HepG2 (cell line): ENCODE data around the gene ZMYND8. TPM values are rescaled to one million over a fixed set of nuclear protein-coding genes. Genes with fewer than 3 reads are reported as not detected.

Experiments used
- ATAC-seq: fragments of 200-7000 bp; cut with Tn5 transposase; 3 replicates; pipeline ENCODE4 v1.9.1; 2020; ENCODE audit warnings: mild to moderate bottlenecking, moderate library complexity
- BruUV-seq: library from RNA; stranded (reverse); fragments of 400-500 nt; replicated peaks from 2 replicates; lab custom pipeline; 2021; lab: Mats Ljungman, UMichigan
- CTCF ChIA-PET: fragments of 300-600 bp; formaldehyde crosslinking; extraction: SDS; loops from one replicate; lab custom pipeline; 2021; ENCODE audit warnings: low total read pairs, inconsistent platforms, low intra/inter-chr PET ratio; lab: Yijun Ruan, JAX
- POLR2A ChIA-PET: fragments of 350-600 bp; sonication (Branson Sonifier 250); formaldehyde crosslinking; loops from one replicate; lab custom pipeline; 2020; ENCODE audit warnings: antibody characterized with exemption, inconsistent platforms; lab: Yijun Ruan, JAX
- DNase-seq: peaks from one replicate; pipeline ENCODE4 v3.0.0-alpha.2; 2015; ENCODE audit warnings: low spot score
- FAIRE-seq: peaks from 3 replicates; lab custom pipeline; 2011; peaks lifted over from hg19 to GRCh38; lab: Jason Lieb, UNC
- H2AFZ ChIP-seq: one replicate; pipeline ENCODE4 v1.6.1; 2011; ENCODE audit warnings: low read length, inconsistent platforms
- H3K27ac ChIP-seq: fragments of 300-600 bp; 3 replicates; pipeline ENCODE4 v1.8.0; 2011; ENCODE audit warnings: mixed run types, mild to moderate bottlenecking, mixed read lengths, low read length, inconsistent platforms; ENCODE audit not compliant: insufficient read depth; ENCODE audit errors: extremely low read length
- H3K27me3 ChIP-seq, 2 experiments: fragments of 200-600 bp in 1 of 2; 2 replicates in 1 of 2; 3 replicates in 1 of 2; pipeline versions ENCODE4 v1.6.0 to v1.8.0; 2011; ENCODE audit warnings: low read length in 2 of 2, mild to moderate bottlenecking in 2 of 2, moderate library complexity in 2 of 2, inconsistent platforms in 1 of 2; ENCODE audit not compliant: insufficient read depth in 2 of 2, control insufficient read depth in 1 of 2
- H3K36me3 ChIP-seq, 2 experiments: fragments of 200-600 bp in 1 of 2; replicated peaks in 1 of 2; 2 replicates in 1 of 2; 3 replicates in 1 of 2; pipeline versions ENCODE4 v1.5.1 to v1.8.0; 2011; ENCODE audit warnings: low read length in 2 of 2, inconsistent platforms in 1 of 2; ENCODE audit not compliant: insufficient read depth in 2 of 2, control insufficient read depth in 1 of 2
- H3K4me1 ChIP-seq: 2 replicates; pipeline ENCODE4 v1.5.1; 2012; ENCODE audit warnings: low read length, inconsistent platforms; ENCODE audit not compliant: insufficient read depth
- H3K4me2 ChIP-seq: 2 replicates; pipeline ENCODE4 v1.6.0; 2011; ENCODE audit warnings: low read depth, low read length, inconsistent platforms
- H3K4me3 ChIP-seq, 3 experiments: fragments of 200-600 bp in 1 of 3; sonication (generic), shearing (Covaris generic) in 1 of 3; replicated peaks in 1 of 3; 2 replicates each; pipeline ENCODE4 v1.5.1; 2011 to 2016; ENCODE audit warnings: low read length in 3 of 3, inconsistent platforms in 2 of 3, low read depth in 2 of 3, mild to moderate bottlenecking in 2 of 3, control low read depth in 1 of 3, mixed read lengths in 1 of 3; ENCODE audit not compliant: insufficient read depth in 1 of 3
- H3K79me2 ChIP-seq: one replicate; pipeline ENCODE4 v1.6.1; 2011; ENCODE audit warnings: low read length, inconsistent platforms; ENCODE audit not compliant: insufficient read depth
- H3K9ac ChIP-seq: 2 replicates; pipeline ENCODE4 v1.6.0; 2011; ENCODE audit warnings: mild to moderate bottlenecking, low read depth, low read length, inconsistent platforms; ENCODE audit not compliant: insufficient read depth
- H3K9me3 ChIP-seq: 2 replicates; pipeline ENCODE4 v1.5.1; 2012; ENCODE audit warnings: mild to moderate bottlenecking, low read length
- H4K20me1 ChIP-seq: 2 replicates; pipeline ENCODE4 v1.6.0; 2011; ENCODE audit warnings: inconsistent platforms, mild to moderate bottlenecking, low read length, moderate library complexity; ENCODE audit not compliant: insufficient read depth
- AHR ChIP-seq: IDR thresholded peaks from 2 replicates; pipeline ENCODE4 v1.6.1; 2018; ENCODE audit warnings: missing genetic modification reagents, missing compliant biosample characterization
- CC2D1A ChIP-seq: sonication (generic); formaldehyde crosslinking; IDR thresholded peaks from 2 replicates; pipeline ENCODE4 v1.8.1; 2023; ENCODE audit warnings: mild to moderate bottlenecking, missing genetic modification reagents
- JUN ChIP-seq: sonication (generic); formaldehyde crosslinking; IDR thresholded peaks from 2 replicates; pipeline ENCODE4 v1.4.0; 2020; ENCODE audit warnings: mild to moderate bottlenecking, missing genetic modification reagents
- JUND ChIP-seq: sonication (generic); formaldehyde crosslinking; IDR thresholded peaks from 2 replicates; pipeline ENCODE4 v1.8.0; 2022; ENCODE audit warnings: mild to moderate bottlenecking, missing genetic modification reagents
- MTF1 ChIP-seq: sonication (generic); formaldehyde crosslinking; IDR thresholded peaks from 2 replicates; pipeline ENCODE4 v1.5.0; 2020; ENCODE audit warnings: missing genetic modification reagents
- SUZ12 ChIP-seq: fragments of 150-350 bp; IDR thresholded peaks from 2 replicates; pipeline ENCODE4 v1.6.1; 2014; ENCODE audit warnings: low read depth, low read length
- TARDBP ChIP-seq: sonication (generic); formaldehyde crosslinking; IDR thresholded peaks from 2 replicates; pipeline ENCODE4 v1.8.0; 2022; ENCODE audit warnings: mild to moderate bottlenecking, missing genetic modification reagents
- ZC3H13 ChIP-seq: sonication (generic); formaldehyde crosslinking; IDR thresholded peaks from 2 replicates; pipeline ENCODE4 v1.8.1; 2023; ENCODE audit warnings: mild to moderate bottlenecking, missing genetic modification reagents, moderate library complexity
- ZKSCAN1 ChIP-seq: fragments of 150-350 bp; IDR thresholded peaks from 2 replicates; pipeline ENCODE4 v1.6.1; 2014; ENCODE audit warnings: low read length
- ZNF333 ChIP-seq: sonication (generic); formaldehyde crosslinking; IDR thresholded peaks from 2 replicates; pipeline ENCODE4 v1.4.0; 2020; ENCODE audit warnings: mild to moderate bottlenecking, missing genetic modification reagents, borderline replicate concordance
- ZNF558 ChIP-seq: sonication (generic); formaldehyde crosslinking; IDR thresholded peaks from 2 replicates; pipeline ENCODE4 v1.9.0; 2022; ENCODE audit warnings: mild to moderate bottlenecking, missing genetic modification reagents, borderline replicate concordance
- ZNF564 ChIP-seq: sonication (generic); formaldehyde crosslinking; IDR thresholded peaks from 2 replicates; pipeline ENCODE4 v1.8.1; 2023; ENCODE audit warnings: mild to moderate bottlenecking, missing genetic modification reagents
- ZNF616 ChIP-seq: sonication (generic); formaldehyde crosslinking; IDR thresholded peaks from 2 replicates; pipeline ENCODE4 v1.5.0; 2020; ENCODE audit warnings: low read depth, mild to moderate bottlenecking, missing genetic modification reagents
- ZSCAN31 ChIP-seq: sonication (generic); formaldehyde crosslinking; IDR thresholded peaks from 2 replicates; pipeline ENCODE4 v1.5.0; 2020; ENCODE audit warnings: low read depth, mild to moderate bottlenecking, missing genetic modification reagents
- WGBS: methylation state at CpG from one replicate; pipeline ENCODE4 v1.1.6; 2017; ENCODE audit warnings: low lambda C conversion rate; 5-methylcytosine and 5-hydroxymethylcytosine counted together
- in situ Hi-C: cut with HindIII; loops from 2 replicates; pipeline ENCODE4 v1.10.0; 2017; ENCODE audit warnings: low pct_unique_long_range_greater_than_20kb; ENCODE audit not compliant: extremely low pct_ligation_motif_present
- intact Hi-C: fragments of 100-400 bp; cut with micrococcal nuclease; formaldehyde crosslinking; loops from one replicate; pipeline ENCODE4 v1.10.0; 2022; ENCODE audit not compliant: unreplicated experiment
- polyA plus RNA-seq, 8 experiments: library from polyadenylated mRNA; depleted of rRNA in 3 of 8; stranded (reverse) in 7 of 8; unstranded in 1 of 8; fragments of >200 nt; fragmentation: Illumina TruSeq in 4 of 8; extraction: Trizol in 4 of 8; gene quantifications; 2 replicates each; pipeline versions ENCODE4 v1.2.1 to v1.2.3, GENCODE V29; 2011 to 2016; ENCODE audit warnings: low read depth in 4 of 8, missing spikeins in 1 of 8, mixed read lengths in 1 of 8; ENCODE audit not compliant: insufficient read depth in 1 of 8
- total RNA-seq, 5 experiments: library from RNA; depleted of rRNA; stranded (reverse); fragments of >200 nt; fragmentation: Illumina TruSeq; extraction: Trizol; gene quantifications; 2 replicates each; pipeline ENCODE4 v1.2.3, GENCODE V29; 2016; ENCODE audit warnings: low read depth in 1 of 5
- TF ChIP-seq, protein P1 (sequence below): sonication (generic); formaldehyde crosslinking; IDR thresholded peaks from 2 replicates; pipeline ENCODE4 v1.5.1; 2020; ENCODE audit warnings: mild to moderate bottlenecking, missing genetic modification reagents, moderate library complexity
- TF ChIP-seq, protein P2 (sequence below): sonication (generic); formaldehyde crosslinking; IDR thresholded peaks from 2 replicates; pipeline ENCODE4 v1.4.0; 2020; ENCODE audit warnings: mild to moderate bottlenecking, missing genetic modification reagents
- TF ChIP-seq, protein P3 (sequence below): IDR thresholded peaks from 2 replicates; pipeline ENCODE4 v1.6.1; 2018; ENCODE audit warnings: missing genetic modification reagents, mild to moderate bottlenecking, missing compliant biosample characterization

Gene ZMYND8
- total and polyA plus RNA-seq, 2 of the 13 experiments (the other 11 are each of a cell fraction or from before 2014, with no cell fraction given), result 53.9 to 84.7 TPM

DNA sequence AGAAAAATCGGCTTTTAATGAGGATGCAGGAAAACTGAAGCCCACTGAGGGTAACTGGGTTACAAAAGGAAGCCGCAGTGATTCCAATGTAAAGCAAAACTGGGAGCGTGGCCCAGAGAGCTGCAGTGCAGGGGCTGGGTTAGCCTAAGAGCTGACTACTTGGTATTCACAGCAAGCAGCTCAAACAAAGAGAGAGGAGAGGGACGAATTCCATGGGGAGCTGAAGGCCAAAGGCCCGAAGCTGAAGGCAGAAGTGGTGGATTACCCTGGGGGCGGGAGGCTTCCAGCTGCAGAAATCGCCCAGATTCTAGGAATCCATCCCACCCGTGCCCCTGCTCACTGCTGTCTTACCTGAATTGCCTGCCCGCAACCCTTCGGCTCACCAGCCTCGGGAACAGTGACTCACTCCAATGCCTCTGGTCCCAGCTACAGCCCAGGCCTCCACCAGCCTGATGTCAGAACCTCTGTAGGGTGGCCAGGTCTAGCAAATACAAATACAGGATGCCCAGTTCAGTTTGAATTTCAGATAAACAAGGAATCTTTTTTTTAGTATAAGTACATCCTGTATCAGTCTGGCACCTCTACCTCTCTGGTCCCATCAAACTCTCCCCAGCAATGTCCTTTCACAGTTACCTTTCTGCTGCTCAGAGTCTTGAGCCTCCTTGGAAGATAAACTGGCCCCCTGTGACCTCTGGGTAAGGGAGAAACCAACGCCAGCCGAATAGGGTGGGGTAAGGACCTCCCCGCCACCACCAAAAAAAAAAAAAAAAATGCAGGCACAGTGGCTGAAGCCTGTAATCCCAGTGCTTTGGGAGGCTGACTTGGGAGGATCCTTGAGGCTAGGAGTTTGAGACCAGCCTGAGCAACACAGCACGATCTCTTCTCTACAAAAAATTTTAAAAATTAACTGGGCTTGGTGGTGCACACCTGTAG is 14.6 kb upstream of the ZMYND8 start (continued):
- TF ChIP-seq, protein P1, sequence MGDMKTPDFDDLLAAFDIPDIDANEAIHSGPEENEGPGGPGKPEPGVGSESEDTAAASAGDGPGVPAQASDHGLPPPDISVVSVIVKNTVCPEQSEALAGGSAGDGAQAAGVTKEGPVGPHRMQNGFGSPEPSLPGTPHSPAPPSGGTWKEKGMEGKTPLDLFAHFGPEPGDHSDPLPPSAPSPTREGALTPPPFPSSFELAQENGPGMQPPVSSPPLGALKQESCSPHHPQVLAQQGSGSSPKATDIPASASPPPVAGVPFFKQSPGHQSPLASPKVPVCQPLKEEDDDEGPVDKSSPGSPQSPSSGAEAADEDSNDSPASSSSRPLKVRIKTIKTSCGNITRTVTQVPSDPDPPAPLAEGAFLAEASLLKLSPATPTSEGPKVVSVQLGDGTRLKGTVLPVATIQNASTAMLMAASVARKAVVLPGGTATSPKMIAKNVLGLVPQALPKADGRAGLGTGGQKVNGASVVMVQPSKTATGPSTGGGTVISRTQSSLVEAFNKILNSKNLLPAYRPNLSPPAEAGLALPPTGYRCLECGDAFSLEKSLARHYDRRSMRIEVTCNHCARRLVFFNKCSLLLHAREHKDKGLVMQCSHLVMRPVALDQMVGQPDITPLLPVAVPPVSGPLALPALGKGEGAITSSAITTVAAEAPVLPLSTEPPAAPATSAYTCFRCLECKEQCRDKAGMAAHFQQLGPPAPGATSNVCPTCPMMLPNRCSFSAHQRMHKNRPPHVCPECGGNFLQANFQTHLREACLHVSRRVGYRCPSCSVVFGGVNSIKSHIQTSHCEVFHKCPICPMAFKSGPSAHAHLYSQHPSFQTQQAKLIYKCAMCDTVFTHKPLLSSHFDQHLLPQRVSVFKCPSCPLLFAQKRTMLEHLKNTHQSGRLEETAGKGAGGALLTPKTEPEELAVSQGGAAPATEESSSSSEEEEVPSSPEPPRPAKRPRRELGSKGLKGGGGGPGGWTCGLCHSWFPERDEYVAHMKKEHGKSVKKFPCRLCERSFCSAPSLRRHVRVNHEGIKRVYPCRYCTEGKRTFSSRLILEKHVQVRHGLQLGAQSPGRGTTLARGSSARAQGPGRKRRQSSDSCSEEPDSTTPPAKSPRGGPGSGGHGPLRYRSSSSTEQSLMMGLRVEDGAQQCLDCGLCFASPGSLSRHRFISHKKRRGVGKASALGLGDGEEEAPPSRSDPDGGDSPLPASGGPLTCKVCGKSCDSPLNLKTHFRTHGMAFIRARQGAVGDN (CRISPR knock-in tag), result peak; percentile 91
- no peak for TF ChIP-seq ZC3H13 (CRISPR knock-in tag)
- TF ChIP-seq TARDBP (CRISPR knock-in tag), result peak; percentile 19; the same call in 1 of the 2 replicates
- TF ChIP-seq, all 625 proteins: peak for 116

DNA sequence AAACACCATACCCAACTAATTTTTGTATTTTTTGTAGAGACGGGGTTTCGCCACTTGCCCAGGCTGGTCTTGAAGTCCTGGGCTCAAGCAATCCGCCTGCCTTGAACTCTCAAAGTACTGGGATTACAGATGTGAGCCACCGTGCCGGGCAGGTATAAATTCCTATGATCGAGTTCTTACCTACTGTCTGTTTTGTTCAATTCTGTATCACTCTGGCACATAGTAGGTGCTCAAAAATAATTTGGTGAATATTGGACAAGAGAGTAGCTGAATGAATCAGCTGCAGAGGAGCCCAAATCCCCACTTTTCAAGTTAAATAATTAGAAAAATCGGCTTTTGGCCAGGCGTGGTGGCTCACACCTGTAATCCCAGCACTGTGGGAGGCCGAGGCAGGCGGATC is 13.7 kb upstream of the ZMYND8 start:
- no peaks in the 10 kb centered on the region for H3K9me3 ChIP-seq
- no peak overlapping the region for H2AFZ ChIP-seq
- H3K4me2 ChIP-seq, result no peak overlapping the region
- ATAC-seq, result no peak
- H3K9ac ChIP-seq, result no peak overlapping the region
- no peak overlapping the region for H3K27ac ChIP-seq
- no TSS peak for BruUV-seq
- intact Hi-C loops (no loop called here), in situ Hi-C loops (no loop called here)
- peaks cover 42% of the 10 kb centered on the region for H3K4me1 ChIP-seq
- no peaks in the 10 kb centered on the region for H3K36me3 ChIP-seq
- ChIA-PET POLR2A (interaction anchor here (1.3 to 6.4 kb wide), 4 partner anchors 9 to 85 kb away, joined by 4 to 264 read pairs (median 8); partner anchors contain the start of gene ZMYND8), CTCF (no interaction called here)
- WGBS, result 94% methylated on average over 10 of the region's 10 CpGs
- no peaks in the 10 kb centered on the region for H4K20me1 ChIP-seq
- no peaks in the 10 kb centered on the region for H3K79me2 ChIP-seq
- no peaks in the 10 kb centered on the region for H3K27me3 ChIP-seq
- H3K4me3 ChIP-seq, result no peak overlapping the region
- FAIRE-seq, result no peak
- DNase-seq, result no peak
- TF ChIP-seq, protein P2, sequence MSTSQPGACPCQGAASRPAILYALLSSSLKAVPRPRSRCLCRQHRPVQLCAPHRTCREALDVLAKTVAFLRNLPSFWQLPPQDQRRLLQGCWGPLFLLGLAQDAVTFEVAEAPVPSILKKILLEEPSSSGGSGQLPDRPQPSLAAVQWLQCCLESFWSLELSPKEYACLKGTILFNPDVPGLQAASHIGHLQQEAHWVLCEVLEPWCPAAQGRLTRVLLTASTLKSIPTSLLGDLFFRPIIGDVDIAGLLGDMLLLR (CRISPR knock-in tag), result no peak
- TF ChIP-seq MTF1, result no peak
- TF ChIP-seq ZSCAN31 (CRISPR knock-in tag), result no peak
- TF ChIP-seq SUZ12, result no peak
- no peak for TF ChIP-seq JUN (CRISPR knock-in tag)
- no peak for TF ChIP-seq AHR (CRISPR knock-in tag)
- TF ChIP-seq JUND (CRISPR knock-in tag), result no peak
- TF ChIP-seq ZNF558 (CRISPR knock-in tag), result no peak
- TF ChIP-seq, protein P3, sequence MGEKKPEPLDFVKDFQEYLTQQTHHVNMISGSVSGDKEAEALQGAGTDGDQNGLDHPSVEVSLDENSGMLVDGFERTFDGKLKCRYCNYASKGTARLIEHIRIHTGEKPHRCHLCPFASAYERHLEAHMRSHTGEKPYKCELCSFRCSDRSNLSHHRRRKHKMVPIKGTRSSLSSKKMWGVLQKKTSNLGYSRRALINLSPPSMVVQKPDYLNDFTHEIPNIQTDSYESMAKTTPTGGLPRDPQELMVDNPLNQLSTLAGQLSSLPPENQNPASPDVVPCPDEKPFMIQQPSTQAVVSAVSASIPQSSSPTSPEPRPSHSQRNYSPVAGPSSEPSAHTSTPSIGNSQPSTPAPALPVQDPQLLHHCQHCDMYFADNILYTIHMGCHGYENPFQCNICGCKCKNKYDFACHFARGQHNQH (CRISPR knock-in tag), result 0 out of 2 replicates have a peak, but pooled peaks have one; percentile 0
- no peak for TF ChIP-seq CC2D1A (CRISPR knock-in tag)
- no peak for TF ChIP-seq ZNF564 (CRISPR knock-in tag)
- TF ChIP-seq ZNF616, result no peak
- TF ChIP-seq ZKSCAN1, result peak; percentile 90
- TF ChIP-seq ZNF333 (CRISPR knock-in tag), result no peak
